Type B pancreatic cell (in vitro differentiated cells): ENCODE data around the gene RPS19. TPM values are rescaled to one million over a fixed set of nuclear protein-coding genes. Genes with fewer than 3 reads are reported as not detected.

ENCODE experiments used
- DNase-seq: peaks from one replicate; pipeline ENCODE4 v3.0.0; 2021; ENCODE audit warnings: mixed read lengths; ENCODE audit not compliant: unreplicated experiment; ENCODE audit errors: extremely low spot score
- H3K27ac Mint-ChIP-seq: 2 replicates; pipeline ENCODE4 v1.8.0; 2021; ENCODE audit warnings: mild to moderate bottlenecking, mixed read lengths
- H3K27me3 Mint-ChIP-seq: 2 replicates; pipeline ENCODE4 v1.8.0; 2021; ENCODE audit warnings: mixed read lengths
- H3K36me3 Mint-ChIP-seq: 2 replicates; pipeline ENCODE4 v1.8.0; 2021; ENCODE audit warnings: mixed read lengths
- H3K4me1 Mint-ChIP-seq: one replicate; pipeline ENCODE4 v1.8.0; 2021; ENCODE audit warnings: mixed read lengths; ENCODE audit not compliant: unreplicated experiment
- H3K4me3 Mint-ChIP-seq: 2 replicates; pipeline ENCODE4 v1.8.0; 2021; ENCODE audit warnings: mild to moderate bottlenecking, mixed read lengths
- H3K9me3 Mint-ChIP-seq: 2 replicates; pipeline ENCODE4 v1.8.0; 2021; ENCODE audit warnings: mixed read lengths
- CTCF ChIP-seq: fragments of 200-600 bp; sonication (generic); conservative IDR thresholded peaks from 2 replicates; pipeline ENCODE4 v1.5.0; 2021; ENCODE audit warnings: antibody characterized with exemption, mild to moderate bottlenecking
- total RNA-seq: library from RNA; stranded (reverse); gene quantifications from 2 replicates; pipeline ENCODE4 v1.2.1, GENCODE V29; 2021; ENCODE audit warnings: low replicate concordance

The RPS19 gene
- total RNA-seq, 1 donor from 2014 or later, result 3,159 TPM

GRCh38 chr19:41887711-41888382, 27.8 kb downstream of the RPS19 start:
- peaks cover 6% of the 10 kb centered on the region for H3K27me3 Mint-ChIP-seq
- peak overlapping the region; percentile 32 for H3K27ac Mint-ChIP-seq
- no peaks in the 10 kb centered on the region for H3K9me3 Mint-ChIP-seq
- no peak overlapping the region for H3K4me3 Mint-ChIP-seq
- DNase-seq, result no peak
- H3K36me3 Mint-ChIP-seq, result peaks cover 3% of the 10 kb centered on the region
- TF ChIP-seq CTCF, result no peak
- peaks cover 15% of the 10 kb centered on the region for H3K4me1 Mint-ChIP-seq

DNA sequence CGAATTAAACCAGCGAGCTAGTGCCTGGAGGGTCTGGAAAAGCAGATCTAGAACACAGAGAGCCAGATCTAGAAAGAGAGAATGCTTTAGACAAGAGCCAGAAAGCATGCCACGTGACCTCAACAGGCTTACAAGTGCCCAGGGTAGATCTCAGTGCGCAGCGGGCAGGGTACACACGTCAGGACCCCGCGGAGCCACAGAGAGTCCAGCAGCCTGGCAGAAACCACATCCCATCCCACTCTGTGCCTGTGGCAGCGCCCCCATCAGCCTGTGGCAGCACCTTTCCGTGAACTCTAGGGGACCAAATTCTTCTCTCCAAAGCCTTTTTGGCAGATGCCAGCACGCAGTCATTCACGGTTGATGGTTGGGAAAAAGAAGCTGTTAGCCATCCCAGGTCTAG, 28.9 kb downstream of the RPS19 start:
- no peak for DNase-seq
- Mint-ChIP-seq H3K4me1 (peaks cover 15% of the 10 kb centered on the region), H3K4me3 (no peak overlapping the region), H3K9me3 (no peaks in the 10 kb centered on the region), H3K27ac (no peak overlapping the region), H3K27me3 (peaks cover 1% of the 10 kb centered on the region), H3K36me3 (peaks cover 3% of the 10 kb centered on the region)
- TF ChIP-seq CTCF, result no peak

DNA sequence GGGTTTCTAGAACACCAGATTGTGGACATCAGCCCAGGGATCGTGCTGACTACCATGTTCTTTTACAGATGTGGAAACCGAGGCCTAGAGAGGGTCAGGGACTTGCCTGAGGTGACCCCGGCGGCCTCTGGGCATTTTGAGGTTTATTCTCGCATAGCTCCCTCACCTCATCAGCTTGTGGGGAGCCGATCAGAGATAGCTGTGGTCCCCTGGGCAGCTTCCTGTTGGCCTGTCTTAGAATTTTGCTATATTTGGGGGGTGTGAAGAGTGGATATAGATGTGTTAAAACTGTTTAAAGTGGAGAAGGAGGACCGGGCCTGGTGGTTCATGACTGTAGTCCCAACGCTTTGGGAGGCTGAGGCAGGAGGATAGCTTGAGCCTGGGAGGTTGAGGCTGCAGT, 29.8 kb downstream of the RPS19 start:
- H3K36me3 Mint-ChIP-seq, result peaks cover 3% of the 10 kb centered on the region
- no peaks in the 10 kb centered on the region for H3K9me3 Mint-ChIP-seq
- no peak overlapping the region for H3K4me3 Mint-ChIP-seq
- H3K27me3 Mint-ChIP-seq, result no peaks in the 10 kb centered on the region
- no peak for TF ChIP-seq CTCF
- peaks cover 14% of the 10 kb centered on the region for H3K4me1 Mint-ChIP-seq
- no peak overlapping the region for H3K27ac Mint-ChIP-seq
- DNase-seq, result no peak

DNA sequence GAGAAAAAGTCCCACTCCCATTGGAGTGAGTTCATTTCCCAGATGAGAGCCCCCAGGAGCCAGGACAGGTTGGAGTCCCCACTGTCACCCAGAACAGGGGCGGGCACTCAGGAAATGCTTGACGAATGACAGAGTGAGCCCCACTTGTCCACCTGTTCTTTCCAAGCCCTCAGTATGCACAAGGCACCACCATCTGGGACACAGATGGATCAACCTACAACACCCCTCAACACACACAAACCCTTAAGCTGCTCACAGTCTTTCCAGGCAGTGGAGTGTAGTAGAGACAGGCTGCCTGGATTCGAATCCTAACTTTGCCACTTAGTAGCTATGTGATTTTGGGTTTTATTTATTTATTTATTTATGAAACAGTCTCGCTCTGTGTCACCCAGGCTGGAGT, 30.9 kb downstream of the RPS19 start:
- no peaks in the 10 kb centered on the region for H3K9me3 Mint-ChIP-seq
- H3K36me3 Mint-ChIP-seq, result peaks cover 3% of the 10 kb centered on the region
- TF ChIP-seq CTCF, result no peak
- H3K27me3 Mint-ChIP-seq, result no peaks in the 10 kb centered on the region
- H3K4me1 Mint-ChIP-seq, result peaks cover 10% of the 10 kb centered on the region
- no peak overlapping the region for H3K4me3 Mint-ChIP-seq
- no peak overlapping the region for H3K27ac Mint-ChIP-seq
- no peak for DNase-seq

DNA sequence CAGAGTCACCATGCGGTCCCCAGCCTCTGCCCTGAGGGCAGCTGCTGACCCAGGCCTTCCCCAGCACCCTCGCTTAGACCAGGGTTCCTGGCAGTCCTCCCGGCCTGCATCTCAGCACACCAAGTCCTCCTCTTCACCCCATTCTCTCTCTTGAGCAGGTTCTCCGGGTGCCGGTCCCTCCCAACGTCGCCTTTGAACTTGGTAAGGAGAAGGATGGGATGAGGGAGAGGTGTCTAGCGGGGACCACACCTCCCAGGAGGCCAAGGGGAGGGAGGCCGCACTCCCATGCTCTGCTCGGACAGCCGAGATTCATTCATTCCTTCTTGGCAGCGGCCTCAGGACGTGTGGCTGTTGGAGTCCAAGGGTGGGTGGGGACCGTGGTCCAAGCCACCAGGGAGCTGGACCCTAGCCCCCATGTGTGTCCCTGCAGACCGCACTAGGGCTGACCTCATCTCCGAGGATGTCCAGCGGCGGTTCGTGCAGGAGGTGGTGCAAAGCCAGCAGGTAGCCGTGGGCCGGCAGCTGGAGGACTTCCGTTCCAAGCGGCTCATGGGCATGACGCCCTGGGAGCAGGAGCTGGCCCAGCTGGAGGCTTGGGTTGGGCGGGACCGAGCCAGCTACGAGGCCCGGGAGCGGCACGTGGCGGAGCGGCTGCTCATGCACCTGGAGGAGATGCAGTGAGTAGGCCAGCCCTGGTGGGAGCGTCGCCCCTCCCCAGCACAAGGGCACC, 32.3 kb downstream of the RPS19 start:
- no peaks in the 10 kb centered on the region for H3K27me3 Mint-ChIP-seq
- no peak overlapping the region for H3K27ac Mint-ChIP-seq
- H3K4me3 Mint-ChIP-seq, result no peak overlapping the region
- no peaks in the 10 kb centered on the region for H3K9me3 Mint-ChIP-seq
- DNase-seq, result no peak
- TF ChIP-seq CTCF, result no peak
- peaks cover 3% of the 10 kb centered on the region for H3K36me3 Mint-ChIP-seq
- no peaks in the 10 kb centered on the region for H3K4me1 Mint-ChIP-seq
